PFSK-1 (cell line): ENCODE data around the gene SLC25A6.

Experiments used
- FOXP2 ChIP-seq: optimal IDR thresholded peaks from 2 replicates; pipeline ENCODE3; 2011; ENCODE audit warnings: borderline replicate concordance, control low read depth, inconsistent platforms; ENCODE audit not compliant: insufficient read depth; ENCODE audit errors: extremely low read length, extremely low read depth
- POLR2AphosphoS5 ChIP-seq: IDR thresholded peaks from 2 replicates; pipeline ENCODE4 v1.6.1; 2012; ENCODE audit warnings: low read depth, mild to moderate bottlenecking, control low read depth, low read length, moderate library complexity
- SIN3A ChIP-seq: IDR thresholded peaks from 2 replicates; pipeline ENCODE4 v1.6.1; 2012; ENCODE audit warnings: mild to moderate bottlenecking, low read length, moderate library complexity, borderline replicate concordance; ENCODE audit not compliant: insufficient read depth
- TAF1 ChIP-seq: IDR thresholded peaks from 2 replicates; pipeline ENCODE4 v1.6.1; 2012; ENCODE audit warnings: low read length, control low read depth, borderline replicate concordance; ENCODE audit not compliant: insufficient read depth
- TF ChIP-seq, protein P1 (sequence below), 2 experiments: IDR thresholded peaks; 2 replicates each; pipeline versions ENCODE4 v1.6.1 to v1.8.0; 2011 to 2012; ENCODE audit warnings: low read depth in 2 of 2, low read length in 2 of 2, control low read depth in 1 of 2, inconsistent platforms in 1 of 2, mild to moderate bottlenecking in 1 of 2, moderate library complexity in 1 of 2; ENCODE audit not compliant: insufficient read depth in 1 of 2

SLC25A6 gene

DNA sequence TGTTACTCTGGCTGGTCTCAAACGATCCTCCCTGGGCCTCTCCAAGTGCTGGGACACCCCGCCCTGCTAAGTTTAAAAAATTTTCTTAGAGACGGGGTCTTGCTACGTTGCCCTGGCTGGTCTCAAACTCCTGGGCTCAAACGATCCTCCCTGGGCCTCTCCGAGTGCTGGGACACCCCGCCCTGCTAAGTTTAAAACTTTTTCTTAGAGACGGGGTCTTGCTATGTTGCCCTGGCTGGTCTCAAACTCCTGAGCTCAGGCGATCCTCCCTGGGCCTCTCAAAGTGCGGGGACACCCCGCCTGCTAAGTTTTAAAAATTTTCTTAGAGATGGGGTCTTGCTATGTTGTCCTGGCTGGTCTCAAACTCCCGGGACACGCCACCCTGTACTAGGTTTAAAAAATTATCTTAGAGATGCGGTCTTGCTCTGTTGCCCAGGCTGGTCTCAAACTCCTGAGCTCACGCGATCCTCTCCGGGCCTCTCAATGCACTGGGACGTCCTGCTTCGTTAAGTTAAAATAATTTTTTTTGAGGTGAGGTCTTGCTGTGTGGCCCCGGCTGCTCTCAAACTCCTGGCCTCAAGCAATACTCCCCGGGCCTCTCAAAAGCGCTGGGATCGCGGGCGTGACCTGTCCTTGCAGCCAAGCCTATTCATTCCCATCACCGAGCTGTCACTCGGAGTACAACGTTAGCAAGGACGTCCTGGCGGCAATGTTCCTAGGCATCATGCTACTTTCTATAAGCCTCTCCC is 1.1 kb downstream of the SLC25A6 start:
- TF ChIP-seq FOXP2, result no peak
- TF ChIP-seq POLR2AphosphoS5, result peak; percentile 40

DNA sequence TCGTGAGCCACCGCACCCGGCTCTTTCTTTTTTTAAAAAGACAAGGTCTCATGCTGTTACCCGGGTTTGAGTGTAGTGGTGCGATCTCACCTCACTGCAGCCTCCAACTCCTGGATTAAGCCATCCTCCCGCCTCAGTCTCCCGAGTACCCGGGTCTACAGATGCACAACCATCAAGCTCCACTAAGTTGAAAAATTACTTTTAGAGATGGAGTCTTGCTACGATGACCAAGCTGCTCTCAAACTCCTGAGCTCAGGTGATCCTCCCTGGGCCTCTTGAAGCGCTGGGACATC is 2.0 kb downstream of the SLC25A6 start:
- TF ChIP-seq TAF1 (no peak), SIN3A (no peak), FOXP2 (no peak), POLR2AphosphoS5 (no peak)
- TF ChIP-seq, protein P1, sequence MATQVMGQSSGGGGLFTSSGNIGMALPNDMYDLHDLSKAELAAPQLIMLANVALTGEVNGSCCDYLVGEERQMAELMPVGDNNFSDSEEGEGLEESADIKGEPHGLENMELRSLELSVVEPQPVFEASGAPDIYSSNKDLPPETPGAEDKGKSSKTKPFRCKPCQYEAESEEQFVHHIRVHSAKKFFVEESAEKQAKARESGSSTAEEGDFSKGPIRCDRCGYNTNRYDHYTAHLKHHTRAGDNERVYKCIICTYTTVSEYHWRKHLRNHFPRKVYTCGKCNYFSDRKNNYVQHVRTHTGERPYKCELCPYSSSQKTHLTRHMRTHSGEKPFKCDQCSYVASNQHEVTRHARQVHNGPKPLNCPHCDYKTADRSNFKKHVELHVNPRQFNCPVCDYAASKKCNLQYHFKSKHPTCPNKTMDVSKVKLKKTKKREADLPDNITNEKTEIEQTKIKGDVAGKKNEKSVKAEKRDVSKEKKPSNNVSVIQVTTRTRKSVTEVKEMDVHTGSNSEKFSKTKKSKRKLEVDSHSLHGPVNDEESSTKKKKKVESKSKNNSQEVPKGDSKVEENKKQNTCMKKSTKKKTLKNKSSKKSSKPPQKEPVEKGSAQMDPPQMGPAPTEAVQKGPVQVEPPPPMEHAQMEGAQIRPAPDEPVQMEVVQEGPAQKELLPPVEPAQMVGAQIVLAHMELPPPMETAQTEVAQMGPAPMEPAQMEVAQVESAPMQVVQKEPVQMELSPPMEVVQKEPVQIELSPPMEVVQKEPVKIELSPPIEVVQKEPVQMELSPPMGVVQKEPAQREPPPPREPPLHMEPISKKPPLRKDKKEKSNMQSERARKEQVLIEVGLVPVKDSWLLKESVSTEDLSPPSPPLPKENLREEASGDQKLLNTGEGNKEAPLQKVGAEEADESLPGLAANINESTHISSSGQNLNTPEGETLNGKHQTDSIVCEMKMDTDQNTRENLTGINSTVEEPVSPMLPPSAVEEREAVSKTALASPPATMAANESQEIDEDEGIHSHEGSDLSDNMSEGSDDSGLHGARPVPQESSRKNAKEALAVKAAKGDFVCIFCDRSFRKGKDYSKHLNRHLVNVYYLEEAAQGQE (IDR thresholded peaks at IDR 0.05; ENCODE audit: insufficient read depth in 1 of 2, low read depth in 2 of 2, low read length in 2 of 2), result no peak

DNA sequence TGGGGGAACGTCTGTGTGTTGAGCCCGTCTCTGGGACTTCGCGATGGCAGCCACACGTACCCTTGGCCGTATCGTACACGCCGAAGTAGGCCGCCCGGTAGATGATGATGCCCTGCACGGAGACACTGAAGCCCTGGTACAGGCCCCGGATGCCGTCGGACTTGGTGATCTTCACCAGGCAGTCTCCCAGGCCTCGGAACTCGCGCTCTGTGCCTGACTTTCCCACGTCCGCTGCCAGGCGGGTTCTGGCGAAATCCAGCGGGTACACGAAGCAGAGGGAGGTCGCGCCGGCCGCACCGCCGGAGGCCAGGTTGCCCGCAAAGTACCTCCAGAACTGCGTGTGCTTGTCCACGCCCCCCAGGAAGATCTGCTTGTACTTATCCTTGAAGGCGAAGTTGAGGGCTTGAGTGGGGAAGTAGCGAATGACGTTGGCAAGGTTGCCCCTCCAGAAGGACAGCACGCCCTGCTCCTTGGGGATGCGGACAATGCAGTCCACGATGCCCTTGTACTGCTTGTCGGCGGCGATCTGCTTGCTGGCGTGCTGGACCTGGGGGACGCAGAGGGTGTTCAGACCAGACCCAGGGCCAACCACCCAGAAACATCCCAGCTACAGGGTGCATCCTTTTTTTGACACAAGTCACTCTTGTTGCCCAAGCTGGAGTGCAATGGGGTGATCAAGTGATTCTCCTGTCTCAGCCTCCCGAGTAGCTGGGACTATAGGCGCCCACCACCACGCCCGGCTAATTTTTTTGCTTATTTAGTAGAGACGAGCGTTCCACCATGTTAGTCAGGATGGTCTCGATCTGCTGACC is 2.5 kb downstream of the SLC25A6 start:
- TF ChIP-seq POLR2AphosphoS5, result peak; percentile 58; the same call in 1 of the 2 replicates
- no peak for TF ChIP-seq FOXP2

DNA sequence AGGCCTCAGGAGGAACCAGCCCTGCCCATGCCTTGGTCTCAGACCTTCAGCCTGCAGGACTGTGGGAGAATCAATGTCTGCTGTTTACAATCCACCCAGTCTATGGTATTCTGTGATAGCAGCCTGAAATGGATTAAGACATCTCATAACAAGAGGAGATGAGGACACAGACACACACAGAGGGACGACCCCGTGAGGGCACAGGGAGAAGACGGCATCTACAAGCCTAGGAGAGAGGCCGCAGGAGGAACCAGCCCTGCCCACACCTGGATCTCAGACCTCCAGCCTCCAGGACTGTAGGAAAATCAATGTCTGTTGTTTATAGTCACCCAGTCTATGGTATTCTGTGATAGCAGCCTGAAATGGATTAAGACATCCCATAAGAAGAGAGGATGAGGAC is 3.3 kb downstream of the SLC25A6 start:
- TF ChIP-seq POLR2AphosphoS5 (no peak), TAF1 (no peak), FOXP2 (no peak), SIN3A (no peak)
- TF ChIP-seq, protein P1 (IDR thresholded peaks at IDR 0.05; ENCODE audit: insufficient read depth in 1 of 2, low read depth in 2 of 2, low read length in 2 of 2), result no peak

DNA sequence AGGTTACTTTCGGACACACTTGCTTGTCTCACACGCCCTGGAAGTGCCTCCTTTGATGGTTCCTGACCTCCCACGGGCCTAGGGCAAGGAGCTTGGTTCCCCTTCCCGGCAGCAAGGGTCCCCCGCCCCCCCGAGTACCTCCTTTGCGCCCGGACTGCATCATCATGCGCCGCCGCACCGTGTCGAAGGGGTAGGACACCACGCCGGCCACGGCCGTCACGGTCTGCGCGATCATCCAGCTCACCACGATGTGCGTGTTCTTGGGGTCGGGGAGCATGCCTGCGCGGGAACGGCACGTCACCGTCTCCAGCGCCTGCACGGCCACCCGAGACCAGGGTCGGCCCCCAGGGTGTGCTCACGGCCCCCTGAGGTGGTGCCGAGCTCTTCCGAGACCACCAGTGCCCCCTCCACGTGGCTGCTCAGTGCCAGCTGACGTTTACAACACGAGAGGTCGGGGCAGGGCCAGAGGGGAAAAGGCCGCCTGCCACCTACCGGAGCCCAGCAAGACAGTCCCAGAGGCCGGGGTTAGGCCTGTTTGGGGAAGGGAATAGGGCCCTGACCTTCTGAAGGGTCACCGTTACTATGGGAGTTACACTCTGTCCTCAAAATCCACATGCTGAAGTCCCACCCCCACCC is 4.7 kb downstream of the SLC25A6 start:
- TF ChIP-seq, protein P1 (IDR thresholded peaks at IDR 0.05; ENCODE audit: insufficient read depth in 1 of 2, low read depth in 2 of 2, low read length in 2 of 2), result no peak
- TF ChIP-seq SIN3A (no peak), POLR2AphosphoS5 (no peak), FOXP2 (no peak), TAF1 (no peak)

DNA sequence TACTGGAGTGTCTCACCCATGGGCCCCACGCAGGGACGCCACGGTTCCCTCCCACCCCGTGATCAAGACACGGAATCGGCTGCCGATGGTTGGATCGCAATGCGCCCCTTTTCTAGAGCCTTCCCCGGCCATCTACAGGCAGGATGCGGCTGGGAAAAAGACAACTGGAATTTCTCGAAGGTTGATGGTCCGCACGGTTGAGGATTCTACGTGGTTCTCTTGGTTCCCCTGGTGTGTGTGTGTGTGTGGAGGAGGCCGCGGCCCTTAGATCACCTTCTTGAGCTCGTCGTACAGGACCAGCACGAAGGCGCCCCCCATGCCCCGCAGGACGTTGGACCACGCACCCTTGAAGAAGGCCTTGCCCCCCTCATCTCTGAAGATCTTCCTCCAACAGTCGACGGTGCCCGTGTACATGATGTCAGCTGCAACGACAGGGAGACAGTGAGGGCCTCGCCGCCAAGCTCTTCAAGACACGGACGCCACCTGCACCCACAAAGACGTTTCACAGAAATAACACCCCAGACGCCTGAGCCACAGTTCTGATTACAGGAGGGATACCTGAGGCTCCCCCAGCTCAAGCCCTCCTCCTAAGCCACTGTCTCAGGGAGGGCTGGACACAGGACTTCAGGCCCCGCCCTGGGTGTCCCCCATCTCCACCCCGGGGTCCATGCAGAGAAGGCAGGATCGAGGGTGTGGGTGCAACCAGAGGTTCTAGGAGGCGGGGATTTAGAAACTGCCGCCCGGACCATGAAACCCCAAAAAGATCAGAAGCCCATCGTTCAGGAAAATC is 5.4 kb downstream of the SLC25A6 start:
- TF ChIP-seq, protein P1 (IDR thresholded peaks at IDR 0.05; ENCODE audit: insufficient read depth in 1 of 2, low read depth in 2 of 2, low read length in 2 of 2), result no peak
- TF ChIP-seq POLR2AphosphoS5, result no peak
- TF ChIP-seq SIN3A, result no peak
- no peak for TF ChIP-seq FOXP2
- no peak for TF ChIP-seq TAF1
